GM21723 (cell line): ENCODE results near the gene MZB1.
"Not testable (repeated sequence)": the region's sequence is repeated elsewhere in the genome, so short reads cannot be mapped to it uniquely, and the experiment has no call there.

Experiments used
- ATAC-seq: cut with Tn5 transposase; IDR thresholded peaks from one replicate; pipeline ENCODE4 v1.9.1; 2021; ENCODE audit warnings: mild to moderate bottlenecking, moderate library complexity; ENCODE audit not compliant: unreplicated experiment

MZB1 gene

GRCh38 chr5:139410993-139411828 lies 21.5 kb upstream of the MZB1 start:
- no peak for ATAC-seq

DNA sequence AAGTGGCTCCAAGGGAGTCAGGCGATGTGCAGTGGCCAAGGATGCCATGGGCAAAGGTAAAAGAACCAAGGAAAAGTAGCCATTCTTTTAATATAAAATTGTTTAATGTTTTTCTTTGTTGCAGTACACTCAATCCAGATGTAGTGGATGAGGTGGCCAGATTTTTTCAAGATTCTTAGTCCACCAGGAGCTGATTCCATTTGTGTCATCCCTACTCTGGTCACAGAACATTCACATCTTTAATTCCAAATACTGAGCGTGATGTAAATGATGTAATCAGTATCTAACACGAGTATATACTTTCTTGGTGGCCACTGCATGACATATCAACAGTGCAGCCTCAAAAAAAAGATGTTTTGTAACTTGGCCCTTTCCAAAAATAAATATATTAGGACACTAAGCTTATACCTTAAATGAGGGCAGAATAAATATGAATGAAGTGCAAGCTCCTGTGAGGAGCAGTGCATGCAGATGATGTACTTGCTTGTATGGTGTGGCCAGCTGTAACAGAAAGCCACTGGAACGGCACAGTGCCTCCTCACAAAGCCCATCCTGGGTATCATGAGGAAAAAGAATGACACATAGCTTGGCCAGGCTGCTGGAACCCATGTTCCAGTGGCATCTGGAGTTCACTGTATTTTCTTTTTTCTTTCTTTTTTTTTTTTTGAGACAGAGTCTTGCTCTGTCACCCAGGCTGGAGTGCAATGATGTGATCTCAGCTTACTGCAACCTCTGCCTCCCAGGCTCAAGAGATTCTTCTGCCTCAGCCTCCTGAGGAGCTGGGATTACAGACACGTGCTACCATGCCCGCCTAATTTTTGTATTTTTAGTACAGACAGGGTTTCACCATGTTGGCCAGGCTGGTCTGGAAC lies 20.6 kb upstream of the MZB1 start:
- no peak for ATAC-seq

DNA sequence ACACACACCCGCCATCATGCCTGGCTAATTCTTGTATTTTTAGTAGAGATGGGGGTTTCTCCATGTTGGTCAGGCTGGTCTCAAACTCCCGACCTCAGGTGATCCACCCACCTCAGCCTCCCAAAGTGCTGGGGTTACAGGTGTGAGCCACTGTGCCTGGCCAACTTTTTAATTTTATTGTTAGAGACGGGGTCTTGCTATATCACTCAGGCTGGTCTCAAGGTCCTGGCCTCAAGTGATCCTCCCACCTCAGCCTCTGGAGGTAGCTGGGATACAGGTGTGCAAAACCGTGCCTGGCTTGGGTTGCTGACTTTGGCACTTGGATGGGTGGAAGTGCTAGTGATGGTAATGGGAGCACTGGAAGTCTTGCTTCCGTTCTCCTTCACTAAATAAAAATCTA lies 19.4 kb upstream of the MZB1 start:
- ATAC-seq = not testable (repeated sequence)

DNA sequence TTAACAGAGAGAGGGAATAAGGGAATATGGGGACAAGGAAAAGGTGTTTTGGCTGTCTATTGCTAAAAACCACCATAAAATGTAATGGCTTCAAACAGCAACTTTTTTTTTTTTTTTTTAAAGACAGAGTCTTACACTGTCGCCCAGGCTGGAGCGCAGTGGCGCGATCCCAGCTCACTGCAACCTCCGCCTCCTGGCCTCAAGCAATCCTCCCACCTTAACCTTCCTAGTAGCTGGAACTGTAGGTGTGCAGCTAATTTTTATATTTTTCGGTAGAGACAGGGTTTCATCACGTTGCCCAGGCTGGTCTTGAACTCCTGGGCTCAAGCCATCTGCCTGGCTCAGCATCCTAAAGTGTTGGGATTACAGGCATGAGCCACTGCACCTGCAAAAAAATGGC lies 18.5 kb upstream of the MZB1 start:
- ATAC-seq = no peak

DNA sequence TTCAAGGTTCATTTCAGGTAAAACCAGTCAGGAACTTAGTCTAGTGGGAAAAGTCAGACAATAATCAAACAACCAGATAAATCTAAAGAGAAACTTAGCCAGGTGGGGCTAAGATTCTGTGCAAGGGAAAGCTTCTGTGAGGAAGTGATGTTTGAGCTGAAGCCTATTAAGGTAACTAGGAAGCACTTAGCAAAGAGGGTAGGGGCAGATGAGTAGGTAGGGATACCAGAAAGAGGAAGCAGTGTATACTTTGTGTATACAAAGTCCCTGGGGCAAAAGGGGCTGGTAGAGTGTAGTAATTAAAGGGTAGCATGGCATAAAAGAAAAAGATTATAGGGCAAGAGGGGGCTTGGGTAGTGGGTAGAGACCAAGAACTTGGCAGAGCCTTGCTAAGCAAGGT lies 17.8 kb upstream of the MZB1 start:
- ATAC-seq = no peak

DNA sequence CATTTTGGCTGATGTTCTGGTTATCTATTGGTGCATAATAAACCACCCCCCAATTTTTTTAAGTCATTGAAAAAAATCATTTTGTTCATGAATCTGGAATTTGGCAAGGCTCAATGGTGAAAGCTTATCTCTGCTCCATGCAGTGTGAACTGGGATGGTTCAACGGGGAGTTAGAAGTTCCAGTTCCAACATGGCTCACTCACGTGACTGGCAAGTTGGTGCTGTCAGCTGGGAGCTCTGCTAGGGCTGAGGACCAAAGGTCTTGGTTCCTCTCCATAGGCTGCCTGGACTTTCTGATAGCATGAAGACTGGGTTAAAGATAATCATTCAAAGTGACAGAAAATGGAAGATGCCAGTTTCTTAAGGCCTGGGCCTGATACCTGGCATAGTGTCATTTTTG lies 17.2 kb upstream of the MZB1 start:
- ATAC-seq = no peak

DNA sequence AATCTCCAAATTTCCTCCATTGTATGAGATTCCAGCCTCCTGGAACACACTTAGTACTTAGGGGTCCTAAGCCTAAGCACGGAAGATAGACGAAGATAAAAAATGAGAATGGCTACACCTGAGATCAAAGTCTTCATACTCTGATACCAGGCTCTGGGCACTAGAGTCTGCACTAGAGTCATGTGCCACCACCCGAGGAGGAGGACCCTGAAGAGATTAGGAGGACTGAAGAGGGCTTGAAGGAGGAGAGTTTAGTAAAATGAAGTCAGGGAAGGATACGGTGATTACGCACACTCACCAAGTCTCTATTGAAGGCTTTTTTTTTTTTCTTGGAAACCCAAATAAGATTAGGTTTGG lies 14.7 kb upstream of the MZB1 start:
- no peak for ATAC-seq

GRCh38 chr5:139403787-139404483 lies 14.2 kb upstream of the MZB1 start, which contains the start of gene SPATA24:
Gene SPATA24 (minus strand): TSS chr5:139404089. CDS start chr5:139404060, 29 bp downstream.
- ATAC-seq = peak; percentile 76

DNA sequence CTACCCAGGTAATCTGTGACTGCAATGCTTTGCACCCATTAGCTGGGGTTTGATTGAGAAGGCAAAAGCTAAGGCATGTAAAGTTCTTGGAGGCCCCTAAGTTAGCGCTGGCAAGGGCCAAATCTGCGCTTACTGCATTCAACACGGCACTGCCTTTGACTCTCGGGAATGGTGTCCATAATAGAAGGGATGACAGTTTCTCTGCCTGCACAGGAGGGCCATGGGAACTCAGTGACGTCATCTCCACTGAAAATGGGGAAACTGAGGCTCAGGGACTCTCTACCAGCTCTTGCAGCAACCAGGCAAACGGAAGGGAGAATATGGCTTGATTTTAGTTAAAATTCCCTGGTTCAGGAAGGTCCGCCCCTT lies 13.7 kb upstream of the MZB1 start:
- ATAC-seq = no peak

DNA sequence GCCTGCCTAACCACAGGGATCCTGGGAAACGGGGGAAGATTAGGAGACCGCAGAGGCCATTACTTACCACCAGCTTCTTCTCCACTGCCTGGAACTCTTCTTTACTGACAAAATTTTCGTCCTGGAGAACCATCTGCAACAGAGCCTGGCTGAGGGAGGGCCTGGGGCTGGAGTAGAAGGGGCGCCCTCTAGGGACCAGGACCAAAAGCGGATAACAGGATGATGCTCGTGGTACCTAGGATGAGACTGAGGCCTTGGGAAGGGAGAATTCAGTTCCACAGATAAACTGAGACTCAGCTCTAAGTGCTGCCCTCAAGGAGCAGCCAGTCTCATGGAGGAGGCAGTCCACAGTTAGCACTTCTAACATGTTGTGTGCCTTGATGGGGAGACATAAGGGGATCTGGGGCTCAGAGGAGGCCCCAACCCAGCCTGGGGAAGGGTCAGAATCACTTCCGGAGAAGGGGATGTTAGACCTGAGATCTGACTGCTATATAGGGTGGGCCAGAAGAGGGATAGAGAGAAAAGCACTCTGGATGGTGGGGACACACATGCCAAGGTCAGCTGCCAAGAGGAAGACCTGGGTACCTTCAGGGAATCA lies 12.9 kb upstream of the MZB1 start:
- ATAC-seq = no peak

- ATAC-seq = no peak
Measured at GRCh38 chr5:139401546-139401945, 11.8 kb upstream of the MZB1 start.

GRCh38 chr5:139399501-139400121 lies 9.9 kb upstream of the MZB1 start:
- ATAC-seq = peak; percentile 36

GRCh38 chr5:139397921-139398320 lies 8.2 kb upstream of the MZB1 start:
- no peak for ATAC-seq

- ATAC-seq = no peak
Measured at GRCh38 chr5:139396691-139397090, 7.0 kb upstream of the MZB1 start.

DNA sequence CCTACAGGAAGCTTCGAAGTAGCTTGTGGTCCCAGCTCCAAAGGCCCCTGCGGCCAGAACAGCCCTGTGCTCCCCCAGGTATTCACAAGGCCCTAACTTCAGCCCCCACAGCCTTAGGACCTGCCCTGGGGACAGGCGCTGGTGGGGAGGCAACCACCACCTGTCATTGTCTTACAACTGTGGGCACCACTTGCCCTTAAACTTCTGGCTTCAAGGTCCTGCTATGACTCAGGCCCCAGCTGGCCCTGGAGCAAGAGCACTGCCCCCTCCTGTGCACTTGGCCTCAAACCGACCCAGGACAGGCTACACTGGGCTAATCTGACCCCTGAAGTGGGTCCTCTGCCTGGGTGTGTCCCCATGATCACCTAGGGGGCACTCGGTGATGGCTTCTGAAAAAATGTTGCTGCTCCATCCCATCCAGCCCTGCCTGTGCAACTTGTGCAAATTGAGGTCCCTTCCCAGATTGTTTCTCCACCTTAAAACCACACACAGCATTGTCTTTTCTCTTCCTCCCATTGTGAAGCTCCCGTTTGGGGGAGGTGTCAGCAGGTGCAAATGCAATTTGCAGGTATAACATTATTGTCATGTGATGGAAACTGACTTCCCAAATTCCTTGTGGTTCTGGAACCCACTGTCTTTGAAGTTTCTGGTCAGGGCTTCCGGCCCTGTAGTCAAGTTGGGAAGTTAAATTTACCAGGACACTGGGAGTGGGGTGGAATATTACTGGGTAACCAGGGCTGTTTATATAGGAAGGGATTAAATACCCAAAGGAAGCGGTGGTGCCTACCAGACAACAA lies 6.3 kb upstream of the MZB1 start:
- ATAC-seq = no peak

- no peak for ATAC-seq
Measured at GRCh38 chr5:139394654-139395566, 5.2 kb upstream of the MZB1 start, which contains the start of gene PROB1. Gene PROB1 (minus strand): TSS chr5:139395104. CDS start chr5:139395081, 23 bp downstream.

- ATAC-seq = no peak
Measured at GRCh38 chr5:139394123-139394653, 4.5 kb upstream of the MZB1 start.

DNA sequence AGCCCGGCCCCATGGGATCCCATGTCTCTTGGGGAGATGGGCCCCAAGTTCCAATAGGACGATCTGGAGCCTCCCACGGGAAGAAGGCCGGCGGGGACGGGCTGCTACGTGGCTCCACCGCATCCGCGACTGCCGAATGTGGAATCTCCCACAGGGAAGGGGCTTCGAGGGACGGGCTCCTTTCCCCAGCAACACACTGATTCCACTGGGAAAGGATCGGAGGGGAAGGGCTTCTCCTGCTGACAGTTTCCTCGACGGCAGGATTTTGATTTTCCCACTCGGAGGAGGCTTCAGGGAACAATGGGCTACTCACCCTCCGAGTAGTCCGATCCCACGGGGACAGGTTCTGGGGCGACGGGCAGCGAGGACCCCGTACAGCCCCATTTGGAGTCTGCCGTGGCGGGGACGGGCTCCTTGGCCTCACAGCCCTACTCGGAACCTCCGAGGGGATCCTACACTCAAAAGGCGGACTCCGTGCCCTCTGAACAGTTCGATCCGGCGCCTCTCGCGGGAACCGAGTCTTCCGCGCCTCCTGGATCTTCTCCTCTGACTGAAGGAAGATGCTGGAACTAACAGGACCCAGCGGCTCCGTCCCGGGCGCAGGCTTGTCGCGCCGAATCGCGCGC lies 3.9 kb upstream of the MZB1 start:
- ATAC-seq = no peak
